Measurements from ENCODE around the gene ZBTB25. TPM values are rescaled to one million over a fixed set of nuclear protein-coding genes. Genes with fewer than 3 reads are reported as not detected.

ZBTB25 gene
- total and polyA plus RNA-seq, 10 of the 15 experiments (the other 5 are each of a cell fraction or from before 2014, with no cell fraction given) = 4.1 to 33.9 (median 9.7) TPM

DNA sequence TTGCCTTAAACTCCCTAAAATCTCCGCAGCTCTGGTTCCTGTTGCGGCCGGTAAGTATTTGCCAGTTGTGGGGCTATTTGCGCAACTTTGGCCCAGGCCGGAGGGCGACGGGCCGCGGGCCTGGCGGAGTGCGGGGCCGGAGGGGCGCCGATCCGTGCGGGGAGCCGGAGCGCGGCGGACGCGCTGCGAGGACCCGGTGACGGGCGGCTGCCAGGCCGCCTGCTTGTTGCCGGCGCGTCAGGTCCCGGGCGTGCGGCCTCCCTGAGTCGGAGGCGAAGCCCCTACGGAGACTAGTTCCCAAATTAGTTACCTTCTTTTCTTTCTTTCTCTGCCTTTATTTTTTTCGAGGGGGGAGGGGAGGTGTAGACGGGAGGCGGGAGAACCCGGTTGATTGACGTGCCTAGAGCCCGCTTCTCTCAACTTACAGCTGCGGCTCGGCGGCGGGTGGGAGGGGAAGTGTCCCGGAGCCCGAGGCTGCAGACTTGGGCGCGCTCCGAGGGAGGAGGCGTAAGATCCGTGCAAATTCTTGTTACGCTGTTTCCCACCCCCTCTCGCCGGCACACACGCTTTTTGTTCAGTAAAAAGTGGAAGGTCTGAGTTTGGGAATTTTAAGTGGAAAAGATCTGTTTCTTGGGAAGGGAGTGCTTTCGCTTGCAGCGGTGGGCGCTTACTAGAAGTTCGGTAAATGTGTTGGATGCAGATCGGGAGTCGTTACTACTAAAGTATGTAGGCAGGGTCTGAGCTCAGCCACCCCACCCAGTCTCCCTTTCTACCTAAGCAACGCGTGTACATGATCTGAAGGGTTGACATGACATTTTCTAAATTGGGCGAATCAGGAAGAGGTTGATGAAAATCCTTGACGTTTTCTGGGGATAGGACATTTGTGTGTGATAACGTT is 1.5 kb upstream of the ZBTB25 start:
- SMC1A ChIA-PET (ENCODE audit: uncharacterized antibody, unreplicated experiment) = interaction anchor here (0.7 kb wide), 1 partner anchor 33 kb away, joined by 3 read pairs; no protein-coding TSS in a partner anchor
- no peak for FAIRE-seq
- Histone ChIP-seq H3K9ac (ENCODE audit: control insufficient read depth, insufficient read depth, low read length) (peak overlapping the region; percentile 97), H4K20me1 (ENCODE audit: control insufficient read depth, insufficient read depth) (no peaks in the 10 kb centered on the region; the same call in 1 of the 2 replicates), H3K27me3 (replicated peaks in 1 of 2; ENCODE audit: control insufficient read depth in 2 of 2, insufficient read depth in 2 of 2, low read length in 1 of 2) (no peaks in the 10 kb centered on the region), H3K9me3 (replicated peaks; ENCODE audit: control insufficient read depth, insufficient read depth, low read length) (no peaks in the 10 kb centered on the region), H3K4me1 (ENCODE audit: control insufficient read depth, insufficient read depth, low read length) (peaks cover 14% of the 10 kb centered on the region), H2AFZ (ENCODE audit: control insufficient read depth, low read depth, low read length) (peak overlapping the region; percentile 20; the same call in 1 of the 2 replicates), H3K79me2 (ENCODE audit: control insufficient read depth, insufficient read depth, low read length) (peaks cover 95% of the 10 kb centered on the region), H3K36me3 (ENCODE audit: control insufficient read depth in 2 of 2, insufficient read depth in 2 of 2, low read length in 1 of 2) (no peaks in the 10 kb centered on the region), H3K27ac (ENCODE audit: control insufficient read depth, insufficient read depth) (peak overlapping the region; percentile 98), H3K4me2 (ENCODE audit: control insufficient read depth, insufficient read depth) (peak overlapping the region; percentile 64), H3K4me3 (peak overlapping the region; percentile 91)
- in situ Hi-C loops (cut with MboI) = no loop called here
- peak; percentile 30 for ATAC-seq
- CTCF ChIA-PET = interaction anchor here (0.6 kb wide), 1 partner anchor 75 kb away, joined by 3 read pairs; no protein-coding TSS in a partner anchor
- POLR2A ChIA-PET = interaction anchor here (1.0 to 2.3 kb wide), 5 partner anchors 38 to 270 kb away, joined by 3 to 14 read pairs (median 5); partner anchors contain the start of gene MTHFD1
- RAD21 ChIA-PET (ENCODE audit: unreplicated experiment) = interaction anchor here (0.9 to 1.5 kb wide), 3 partner anchors 10 to 161 kb away, joined by 3 to 6 read pairs (median 4); no protein-coding TSS in a partner anchor
- TSS peak; percentile 52 for BruUV-seq (replicated peaks)
- intact Hi-C loops (cut with micrococcal nuclease; ENCODE audit: unreplicated experiment) = loop anchor here (2.0 to 5.0 kb wide), 4 partner anchors 36 to 168 kb away; partner anchors contain the start of genes HSPA2 and MTHFD1
- 2% methylated on average over 60 of the region's 68 CpGs for WGBS (ENCODE audit: insufficient coverage, insufficient replicate concordance, low lambda C conversion rate, missing lambda C conversion rate)
- DNase-seq (ENCODE audit: low read depth, low spot score) = no peak
- no peak for TF ChIP-seq TARDBP (IDR thresholded peaks at IDR 0.05; ENCODE audit: borderline replicate concordance)
- no peak for TF ChIP-seq NFYA (IDR thresholded peaks at IDR 0.05; ENCODE audit: borderline replicate concordance, low read depth, low read length)
- no peak for TF ChIP-seq MEF2A (IDR thresholded peaks at IDR 0.05; ENCODE audit: insufficient read depth, low read depth, low read length)
- no peak for TF ChIP-seq MEF2B (IDR thresholded peaks at IDR 0.05; ENCODE audit: partially characterized antibody, poor library complexity, severe bottlenecking)
- no peak for TF ChIP-seq FOXM1 (IDR thresholded peaks at IDR 0.05; ENCODE audit: low read depth, low read length)
- no peak for TF ChIP-seq IRF4 (IDR thresholded peaks at IDR 0.05; ENCODE audit: low read depth, low read length)
- TF ChIP-seq RAD21 (IDR thresholded peaks at IDR 0.05; ENCODE audit: insufficient read depth, low read depth, low read length) = no peak
- no peak for TF ChIP-seq POLR2A (IDR thresholded peaks at IDR 0.05; ENCODE audit: low read depth, low read length)
- TF ChIP-seq, protein P1, sequence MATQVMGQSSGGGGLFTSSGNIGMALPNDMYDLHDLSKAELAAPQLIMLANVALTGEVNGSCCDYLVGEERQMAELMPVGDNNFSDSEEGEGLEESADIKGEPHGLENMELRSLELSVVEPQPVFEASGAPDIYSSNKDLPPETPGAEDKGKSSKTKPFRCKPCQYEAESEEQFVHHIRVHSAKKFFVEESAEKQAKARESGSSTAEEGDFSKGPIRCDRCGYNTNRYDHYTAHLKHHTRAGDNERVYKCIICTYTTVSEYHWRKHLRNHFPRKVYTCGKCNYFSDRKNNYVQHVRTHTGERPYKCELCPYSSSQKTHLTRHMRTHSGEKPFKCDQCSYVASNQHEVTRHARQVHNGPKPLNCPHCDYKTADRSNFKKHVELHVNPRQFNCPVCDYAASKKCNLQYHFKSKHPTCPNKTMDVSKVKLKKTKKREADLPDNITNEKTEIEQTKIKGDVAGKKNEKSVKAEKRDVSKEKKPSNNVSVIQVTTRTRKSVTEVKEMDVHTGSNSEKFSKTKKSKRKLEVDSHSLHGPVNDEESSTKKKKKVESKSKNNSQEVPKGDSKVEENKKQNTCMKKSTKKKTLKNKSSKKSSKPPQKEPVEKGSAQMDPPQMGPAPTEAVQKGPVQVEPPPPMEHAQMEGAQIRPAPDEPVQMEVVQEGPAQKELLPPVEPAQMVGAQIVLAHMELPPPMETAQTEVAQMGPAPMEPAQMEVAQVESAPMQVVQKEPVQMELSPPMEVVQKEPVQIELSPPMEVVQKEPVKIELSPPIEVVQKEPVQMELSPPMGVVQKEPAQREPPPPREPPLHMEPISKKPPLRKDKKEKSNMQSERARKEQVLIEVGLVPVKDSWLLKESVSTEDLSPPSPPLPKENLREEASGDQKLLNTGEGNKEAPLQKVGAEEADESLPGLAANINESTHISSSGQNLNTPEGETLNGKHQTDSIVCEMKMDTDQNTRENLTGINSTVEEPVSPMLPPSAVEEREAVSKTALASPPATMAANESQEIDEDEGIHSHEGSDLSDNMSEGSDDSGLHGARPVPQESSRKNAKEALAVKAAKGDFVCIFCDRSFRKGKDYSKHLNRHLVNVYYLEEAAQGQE (IDR thresholded peaks at IDR 0.05; ENCODE audit: low read depth, low read length) = no peak
- TF ChIP-seq POLR2AphosphoS5 (IDR thresholded peaks at IDR 0.05; ENCODE audit: low read length) = peak; percentile 8
- TF ChIP-seq, protein P2, sequence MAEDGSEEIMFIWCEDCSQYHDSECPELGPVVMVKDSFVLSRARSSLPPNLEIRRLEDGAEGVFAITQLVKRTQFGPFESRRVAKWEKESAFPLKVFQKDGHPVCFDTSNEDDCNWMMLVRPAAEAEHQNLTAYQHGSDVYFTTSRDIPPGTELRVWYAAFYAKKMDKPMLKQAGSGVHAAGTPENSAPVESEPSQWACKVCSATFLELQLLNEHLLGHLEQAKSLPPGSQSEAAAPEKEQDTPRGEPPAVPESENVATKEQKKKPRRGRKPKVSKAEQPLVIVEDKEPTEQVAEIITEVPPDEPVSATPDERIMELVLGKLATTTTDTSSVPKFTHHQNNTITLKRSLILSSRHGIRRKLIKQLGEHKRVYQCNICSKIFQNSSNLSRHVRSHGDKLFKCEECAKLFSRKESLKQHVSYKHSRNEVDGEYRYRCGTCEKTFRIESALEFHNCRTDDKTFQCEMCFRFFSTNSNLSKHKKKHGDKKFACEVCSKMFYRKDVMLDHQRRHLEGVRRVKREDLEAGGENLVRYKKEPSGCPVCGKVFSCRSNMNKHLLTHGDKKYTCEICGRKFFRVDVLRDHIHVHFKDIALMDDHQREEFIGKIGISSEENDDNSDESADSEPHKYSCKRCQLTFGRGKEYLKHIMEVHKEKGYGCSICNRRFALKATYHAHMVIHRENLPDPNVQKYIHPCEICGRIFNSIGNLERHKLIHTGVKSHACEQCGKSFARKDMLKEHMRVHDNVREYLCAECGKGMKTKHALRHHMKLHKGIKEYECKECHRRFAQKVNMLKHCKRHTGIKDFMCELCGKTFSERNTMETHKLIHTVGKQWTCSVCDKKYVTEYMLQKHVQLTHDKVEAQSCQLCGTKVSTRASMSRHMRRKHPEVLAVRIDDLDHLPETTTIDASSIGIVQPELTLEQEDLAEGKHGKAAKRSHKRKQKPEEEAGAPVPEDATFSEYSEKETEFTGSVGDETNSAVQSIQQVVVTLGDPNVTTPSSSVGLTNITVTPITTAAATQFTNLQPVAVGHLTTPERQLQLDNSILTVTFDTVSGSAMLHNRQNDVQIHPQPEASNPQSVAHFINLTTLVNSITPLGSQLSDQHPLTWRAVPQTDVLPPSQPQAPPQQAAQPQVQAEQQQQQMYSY (CRISPR knock-in tag; IDR thresholded peaks at IDR 0.05) = no peak
- TF ChIP-seq NR2F1 (conservative IDR thresholded peaks at IDR 0.05) = peak; percentile 11; the same call in 1 of the 2 replicates
- TF ChIP-seq YY1 (IDR thresholded peaks at IDR 0.05; ENCODE audit: low read depth, low read length) = no peak
- peak in 1 of 2 experiments; percentile 34; a peak in 1 of 4 replicates for TF ChIP-seq BHLHE40 (IDR thresholded peaks at IDR 0.05; ENCODE audit: borderline replicate concordance in 1 of 2, low read depth in 2 of 2, low read length in 1 of 2)
- no peak for TF ChIP-seq JUND (IDR thresholded peaks at IDR 0.05; ENCODE audit: low read depth, low read length)
- TF ChIP-seq KDM1A (IDR thresholded peaks at IDR 0.05; ENCODE audit: borderline replicate concordance) = no peak

Data from GM12878 (cell line).